DND-41 (cell line): ENCODE measurements around the gene SPDL1.

Experiments used
- CTCF ChIP-seq: IDR thresholded peaks from 2 replicates; pipeline ENCODE4 v1.5.1; 2012; ENCODE audit warnings: borderline replicate concordance, low read length, moderate library complexity, mild to moderate bottlenecking; ENCODE audit not compliant: poor library complexity, severe bottlenecking; ENCODE audit errors: extremely low read depth
- EZH2 ChIP-seq: IDR thresholded peaks from 3 replicates; pipeline ENCODE4 v1.6.1; 2012; ENCODE audit warnings: borderline replicate concordance, low read depth, mild to moderate bottlenecking, moderate library complexity, low read length, inconsistent platforms; ENCODE audit not compliant: severe bottlenecking

- no peak for TF ChIP-seq CTCF
- no peak for TF ChIP-seq EZH2
Observed at GRCh38 chr5:169551696-169552095, 31.9 kb upstream of the SPDL1 start.
